NCI-H446 treated with DMSO at 0.1 percent for 48 hours (cell line): ENCODE results near the gene TRIM43B.
"Not testable (repeated sequence)": the region's sequence is repeated elsewhere in the genome, so short reads cannot be mapped to it uniquely, and the experiment has no call there.

Experiments
- DNase-seq: peaks from one replicate; lab custom pipeline; 2025; lab: John Stamatoyannopoulos, UW

The TRIM43B gene

DNA sequence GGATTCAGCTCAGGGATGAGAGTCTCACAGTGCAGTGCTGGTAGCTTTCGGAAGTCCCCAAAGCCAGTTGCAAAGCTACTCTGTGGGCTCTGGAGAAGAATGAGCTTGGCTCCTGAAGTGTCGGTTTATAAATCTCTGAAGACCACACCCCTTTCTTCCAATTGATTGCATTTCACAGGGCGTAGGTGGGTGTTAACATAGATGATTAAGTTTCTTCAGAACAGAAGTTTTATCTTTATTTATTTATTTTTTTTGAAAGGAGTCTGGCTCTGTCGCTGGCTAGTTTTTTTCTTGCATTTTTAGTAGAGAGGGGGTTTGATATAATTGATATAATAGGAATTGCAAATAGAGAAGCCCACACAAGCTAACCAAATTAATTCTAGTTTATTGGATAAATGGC, at the start of gene TRIM43B:
Gene TRIM43B (minus strand): TSS at position 101 of the 400 bp plus-strand sequence. CDS start 2,040 bp downstream, outside the sequence.
- DNase-seq: not testable (repeated sequence)

DNA sequence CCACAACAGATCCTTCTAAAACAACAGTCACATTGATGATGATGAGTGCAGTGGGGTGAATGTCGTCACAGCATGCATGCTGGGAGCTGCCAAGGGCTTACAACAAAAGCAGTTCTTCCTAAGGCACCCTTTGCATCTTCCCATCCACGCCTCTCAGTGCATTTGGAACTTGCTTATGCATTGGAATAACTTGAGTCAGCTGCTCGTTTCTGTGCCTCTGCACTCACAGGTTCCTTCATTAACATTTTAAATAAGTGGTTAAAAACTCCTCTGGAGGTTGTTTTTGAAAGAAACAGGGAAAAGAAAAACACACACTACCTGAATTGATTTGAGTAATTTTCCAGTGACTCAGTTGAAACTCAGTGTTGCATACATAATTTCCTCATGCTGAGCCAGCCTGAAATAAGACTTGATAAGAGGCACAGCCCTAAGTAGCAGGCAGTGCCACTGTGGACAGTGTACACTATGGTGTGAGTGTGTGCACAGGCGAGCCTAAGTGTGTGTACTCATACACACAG, 46.8 kb upstream of the TRIM43B start:
- no peak for DNase-seq

DNA sequence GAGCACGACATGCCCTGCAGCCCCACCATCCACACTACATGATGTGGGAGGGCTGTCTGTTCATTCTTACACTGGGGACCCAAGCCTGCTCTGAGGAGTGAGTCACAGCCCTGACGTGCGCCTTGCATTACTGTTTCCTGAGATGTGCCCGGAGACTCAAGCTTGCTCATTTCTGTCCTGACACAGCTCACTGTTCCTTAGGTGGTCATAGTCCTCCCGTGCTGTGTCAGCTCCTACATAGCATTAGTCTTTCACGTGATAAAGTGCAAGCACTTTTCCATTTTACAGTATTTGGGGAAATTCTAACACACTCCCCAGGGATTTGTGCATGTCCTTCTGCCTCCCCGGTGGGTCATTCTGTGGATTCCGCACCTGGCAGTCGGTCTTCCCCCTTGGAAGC, 46.2 kb upstream of the TRIM43B start:
- DNase-seq: no peak

DNA sequence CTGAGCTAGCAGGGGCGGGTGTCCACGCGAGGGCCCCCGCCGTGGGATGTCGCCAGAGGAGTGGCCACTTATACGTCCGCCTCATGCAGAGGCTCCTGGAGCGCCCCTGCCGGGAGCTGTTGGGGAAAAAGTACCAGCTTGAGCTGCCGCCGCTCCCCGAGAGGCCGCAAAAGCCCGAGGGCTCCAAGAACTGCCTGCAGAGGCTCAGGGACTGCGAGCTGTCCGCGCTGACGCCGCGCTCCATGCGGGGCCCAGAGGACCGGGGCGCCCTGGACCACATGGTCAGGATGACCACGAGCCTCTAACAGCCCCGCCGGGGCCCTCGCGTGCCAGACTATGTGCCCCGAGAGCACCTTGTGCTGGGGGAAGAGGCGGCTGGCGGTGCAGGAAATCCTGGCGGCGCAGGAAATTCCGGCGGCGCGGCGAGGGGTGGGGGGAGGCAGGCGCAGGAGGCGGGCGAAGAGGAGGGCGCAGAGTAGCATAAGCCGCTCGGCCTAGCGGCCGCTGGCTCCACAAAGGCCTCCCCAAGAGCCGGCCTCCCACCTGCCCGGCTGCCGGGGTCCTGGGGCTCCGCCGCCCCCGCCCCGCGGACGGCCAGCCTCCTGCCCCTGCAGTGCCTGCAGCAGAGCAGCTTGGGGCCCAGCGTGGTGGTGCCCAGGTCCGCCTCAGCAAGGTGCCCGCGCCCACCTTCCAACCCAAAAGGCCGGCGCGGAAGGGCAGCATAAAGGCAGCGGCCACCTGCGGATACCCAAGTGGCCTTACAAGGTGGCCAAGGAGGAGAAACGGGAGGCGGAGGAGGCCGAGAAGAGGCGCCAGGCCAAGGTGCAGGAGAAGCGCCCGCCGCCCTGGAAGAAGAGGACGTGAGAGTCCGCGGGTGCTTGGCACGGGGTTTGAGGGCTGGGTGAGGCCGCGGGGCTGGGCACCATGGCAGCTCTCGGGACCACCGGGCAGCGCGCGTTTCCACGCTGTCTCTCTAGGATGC, 42.1 kb upstream of the TRIM43B start:
- no peak for DNase-seq

DNA sequence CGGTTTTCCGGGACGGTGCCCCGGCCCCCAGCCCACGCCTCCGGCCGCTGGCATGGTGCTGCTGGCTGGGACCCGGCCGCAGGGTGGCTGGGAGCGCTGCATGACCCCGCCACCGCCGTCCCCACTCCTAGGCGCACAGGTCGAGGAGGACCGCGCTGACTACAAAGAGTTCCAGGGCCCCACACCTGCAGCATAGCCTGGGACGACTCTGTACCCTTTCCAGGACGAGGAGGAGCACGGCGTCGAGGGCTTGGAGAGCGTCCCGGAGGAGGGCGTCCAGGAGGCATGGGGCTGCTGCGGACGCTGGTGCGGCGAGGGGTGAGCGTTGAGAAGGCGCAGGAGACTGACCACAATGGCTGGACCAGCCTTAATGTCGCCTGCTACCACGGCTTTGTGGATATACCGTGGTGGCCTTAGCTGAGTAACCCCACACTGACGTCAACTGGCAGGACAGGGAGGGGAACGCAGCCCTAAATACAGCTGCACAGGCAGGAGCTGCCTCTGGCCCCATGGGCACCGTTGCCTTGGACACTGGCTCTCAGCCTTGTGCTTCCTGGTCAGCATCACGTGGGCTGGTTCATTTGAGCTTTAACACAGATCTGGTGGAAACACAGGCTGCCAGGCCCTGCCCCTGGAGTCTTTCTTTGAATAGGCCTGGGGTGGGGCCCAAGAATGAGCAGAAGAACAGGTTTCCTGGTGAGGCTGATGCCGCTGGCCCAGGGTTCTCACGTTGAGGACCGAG, 40.9 kb upstream of the TRIM43B start:
- DNase-seq: no peak

DNA sequence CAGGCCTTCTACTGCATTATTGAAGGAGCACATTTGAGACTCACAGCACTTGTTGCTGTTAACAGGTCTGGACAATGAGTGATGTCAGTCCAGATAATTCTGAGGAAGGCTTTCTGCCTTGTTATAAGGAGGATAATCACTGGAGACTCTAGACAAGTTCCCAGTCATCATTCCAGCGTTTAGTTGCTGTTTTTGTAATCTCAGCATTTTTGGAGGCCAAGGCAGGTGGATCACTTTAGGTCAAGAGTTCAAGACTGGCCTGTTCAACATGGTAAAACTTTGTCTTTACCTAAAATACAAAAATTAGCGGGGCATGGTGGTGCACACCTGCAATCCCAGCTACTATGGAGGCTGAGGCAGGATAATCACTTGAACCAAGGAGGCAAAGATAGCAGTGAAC, 39.6 kb upstream of the TRIM43B start:
- DNase-seq: no peak

DNA sequence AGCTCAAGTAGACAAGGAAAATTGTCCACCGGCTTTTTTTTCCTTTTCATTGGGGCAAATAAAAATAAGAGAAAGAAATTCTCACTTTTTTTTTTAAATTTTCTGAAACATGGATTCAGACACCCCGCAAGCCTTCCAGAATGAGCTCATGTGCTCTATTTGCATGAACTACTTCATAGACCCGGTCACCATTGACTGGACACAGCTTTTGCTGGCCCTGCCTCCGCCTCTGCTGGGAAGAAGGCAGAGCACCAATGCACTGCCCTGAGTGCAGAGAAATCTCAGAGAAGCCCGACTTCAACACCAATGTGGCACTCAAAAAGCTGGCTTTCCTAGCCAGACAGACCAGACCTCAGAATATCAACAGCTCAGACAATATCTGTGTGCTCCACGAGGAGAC, 30.2 kb upstream of the TRIM43B start:
- no peak for DNase-seq

- not testable (repeated sequence) for DNase-seq
Measured at GRCh38 chr2:95514226-95514625, 29.7 kb upstream of the TRIM43B start.

DNA sequence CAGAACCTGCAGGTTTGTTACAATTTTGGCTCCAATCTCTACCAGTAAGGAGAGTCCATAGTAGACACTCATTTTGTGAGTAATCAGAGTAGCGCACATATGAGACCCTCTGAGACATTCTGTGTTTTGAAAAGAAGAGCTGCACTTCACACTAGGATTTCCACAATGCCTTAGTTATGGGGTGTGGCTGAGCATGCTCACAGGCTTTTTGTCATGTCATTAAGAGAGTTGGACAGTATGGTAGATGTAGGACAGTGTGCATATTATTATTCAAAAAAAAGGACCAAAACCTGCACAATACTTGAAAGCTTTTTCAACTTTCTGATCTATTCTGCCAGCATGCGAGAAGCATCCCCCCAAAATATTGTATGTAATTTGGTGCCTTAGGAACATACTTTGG, 24.9 kb upstream of the TRIM43B start:
- no peak for DNase-seq

GRCh38 chr2:95505222-95505621, 20.7 kb upstream of the TRIM43B start:
- no peak for DNase-seq

- DNase-seq: no peak
Measured at GRCh38 chr2:95500854-95501253, 16.3 kb upstream of the TRIM43B start.

DNA sequence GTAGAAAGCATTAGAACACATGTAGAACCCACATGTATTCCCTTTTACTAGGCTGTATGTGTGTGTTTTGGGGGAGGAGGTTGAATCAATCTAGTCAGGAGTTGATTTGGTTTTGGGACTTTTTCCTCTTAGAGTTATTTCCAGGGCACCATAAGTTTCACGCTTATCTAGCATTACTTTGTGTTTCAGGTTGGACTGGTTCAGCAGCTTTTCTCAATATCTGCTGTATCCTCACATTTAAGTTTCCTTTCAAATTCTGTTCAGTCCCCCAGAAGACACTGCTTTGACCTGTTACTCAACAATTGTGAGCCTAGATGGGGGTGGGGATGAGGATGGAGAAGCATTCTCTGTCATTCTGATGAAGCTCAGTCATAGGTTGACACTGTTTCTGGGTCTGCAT, 7.5 kb upstream of the TRIM43B start:
- DNase-seq: not testable (repeated sequence)

DNA sequence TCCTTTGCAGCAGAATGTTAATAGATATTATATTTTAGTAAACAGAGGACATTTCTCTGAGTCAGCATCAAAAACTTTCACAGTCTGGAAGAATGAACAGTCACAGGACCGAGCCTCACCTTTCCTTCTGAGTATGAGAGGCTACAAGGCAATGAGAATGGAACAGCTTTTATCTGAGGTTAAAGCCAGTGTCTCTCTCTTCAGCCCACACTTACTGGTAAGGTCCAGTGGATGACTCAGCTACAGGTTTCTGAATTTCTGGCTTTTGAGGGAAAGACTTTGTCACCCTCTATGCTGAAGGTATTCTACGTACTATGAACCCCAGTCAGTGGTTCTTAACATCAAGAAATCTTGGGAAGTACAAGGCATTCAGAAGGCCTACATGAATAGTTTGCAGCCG, 9.5 kb downstream of the TRIM43B start:
- not testable (repeated sequence) for DNase-seq

- DNase-seq: not testable (repeated sequence)
Measured at GRCh38 chr2:95467984-95468383, 16.6 kb downstream of the TRIM43B start.

DNA sequence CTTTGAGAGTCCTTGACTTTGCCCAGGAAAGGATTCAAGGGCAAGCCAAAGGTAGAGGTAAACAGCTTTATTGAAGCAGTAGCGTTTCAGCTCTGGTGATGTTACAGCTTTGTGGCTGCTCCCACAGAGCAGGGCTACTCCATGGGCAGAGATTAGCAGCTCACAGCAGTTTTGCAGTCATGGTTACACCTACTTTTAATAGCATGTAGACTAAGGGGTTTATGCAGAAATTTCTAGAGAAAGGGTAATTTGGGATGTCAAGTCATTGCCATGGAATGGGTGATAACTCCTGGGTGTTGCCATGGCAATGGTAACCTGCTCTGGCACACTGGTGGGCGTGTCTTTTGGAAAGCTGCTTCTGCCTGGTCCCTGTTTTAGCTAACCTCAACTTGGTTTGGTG, 18.0 kb downstream of the TRIM43B start:
- DNase-seq: not testable (repeated sequence)

DNA sequence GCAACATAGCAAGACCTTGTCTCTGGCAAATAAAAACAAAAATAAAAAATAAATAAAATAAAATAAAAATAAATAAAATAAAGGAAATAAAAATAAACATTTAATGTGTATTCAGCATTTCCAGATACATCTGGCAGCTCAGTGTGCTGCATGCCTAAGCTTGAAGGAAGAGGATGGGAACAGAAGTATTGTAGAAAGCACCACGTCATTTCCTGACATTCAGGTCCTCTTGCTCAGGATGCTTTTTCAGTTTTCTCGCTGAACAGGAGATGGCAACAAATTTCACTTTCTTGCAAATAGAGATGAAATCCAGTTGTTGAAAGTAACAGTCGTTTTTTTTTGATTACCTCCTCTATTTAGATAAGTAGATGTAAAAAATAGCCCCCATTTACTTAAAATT, 21.3 kb downstream of the TRIM43B start:
- not testable (repeated sequence) for DNase-seq

DNA sequence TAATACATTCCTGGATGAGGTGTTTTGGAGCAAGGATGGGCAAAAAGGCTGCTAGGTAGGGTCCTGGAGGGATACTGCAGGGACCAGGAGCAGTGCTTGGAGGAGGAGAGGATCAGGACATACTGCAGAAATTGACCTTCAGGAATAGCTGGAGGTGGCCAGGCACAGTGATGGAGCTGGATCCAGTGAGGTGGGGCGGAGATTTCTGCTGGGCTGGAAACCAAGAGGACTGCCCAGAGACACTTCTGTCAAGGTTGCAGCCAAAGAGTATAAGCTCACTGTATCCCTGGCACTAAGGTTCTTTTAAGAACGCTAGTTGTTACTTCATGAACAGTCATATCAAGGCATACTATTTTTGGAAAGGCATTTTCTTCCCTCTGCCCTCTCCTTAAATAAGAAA, 39.2 kb downstream of the TRIM43B start:
- not testable (repeated sequence) for DNase-seq

GRCh38 chr2:95442474-95443099, 42.0 kb downstream of the TRIM43B start:
- DNase-seq: not testable (repeated sequence)

- DNase-seq: not testable (repeated sequence)
Measured at GRCh38 chr2:95435872-95436209, 48.7 kb downstream of the TRIM43B start.

GRCh38 chr2:95435162-95435871, 49.2 kb downstream of the TRIM43B start:
- DNase-seq: not testable (repeated sequence)

GRCh38 chr2:95434507-95435076, 50.0 kb downstream of the TRIM43B start:
- DNase-seq: not testable (repeated sequence)
